OCI-LY1 (cell line): ENCODE data around the gene VWA1.

Experiments used
- H2AFZ ChIP-seq: fragments of 200-600 bp; sonication (generic), shearing (Covaris generic); 2 replicates; pipeline ENCODE4 v1.6.0; 2014; ENCODE audit warnings: antibody characterized with exemption, mild to moderate bottlenecking, low read length
- H3F3A ChIP-seq: fragments of 200-600 bp; sonication (generic), shearing (Covaris generic); 2 replicates; pipeline ENCODE4 v1.6.0; 2014; ENCODE audit warnings: mild to moderate bottlenecking, antibody characterized with exemption, low read length, moderate library complexity; ENCODE audit not compliant: insufficient read depth
- H3K27ac ChIP-seq: fragments of 200-600 bp; sonication (generic); 2 replicates; pipeline ENCODE4 v1.5.1; 2014; ENCODE audit warnings: low read length, mixed run types, mild to moderate bottlenecking, low read depth; ENCODE audit not compliant: poor library complexity, severe bottlenecking
- H3K27me3 ChIP-seq: fragments of 200-600 bp; sonication (generic); 2 replicates; pipeline ENCODE4 v1.6.0; 2014; ENCODE audit warnings: antibody characterized with exemption, mild to moderate bottlenecking, low read length, moderate library complexity; ENCODE audit not compliant: insufficient read depth
- H3K36me3 ChIP-seq: fragments of 200-600 bp; sonication (generic); 2 replicates; pipeline ENCODE4 v1.6.1; 2014; ENCODE audit warnings: mild to moderate bottlenecking, antibody characterized with exemption, low read length, moderate library complexity, mixed read lengths; ENCODE audit not compliant: insufficient read depth
- H3K4me1 ChIP-seq: fragments of 200-600 bp; sonication (generic); 2 replicates; pipeline ENCODE4 v1.5.1; 2014; ENCODE audit warnings: mild to moderate bottlenecking, low read length, moderate library complexity; ENCODE audit not compliant: insufficient read depth, severe bottlenecking
- H3K4me2 ChIP-seq: fragments of 200-600 bp; sonication (generic), shearing (Covaris generic); 2 replicates; pipeline ENCODE4 v1.6.1; 2014; ENCODE audit warnings: low read length
- H3K4me3 ChIP-seq: fragments of 200-600 bp; sonication (generic); 2 replicates; pipeline ENCODE4 v1.5.1; 2014; ENCODE audit warnings: low read length, low read depth, mild to moderate bottlenecking, mixed read lengths; ENCODE audit not compliant: poor library complexity, severe bottlenecking
- H3K79me2 ChIP-seq: fragments of 200-600 bp; shearing (Covaris generic); 2 replicates; pipeline ENCODE4 v1.6.1; 2016; ENCODE audit warnings: mixed run types, low read length, mixed read lengths; ENCODE audit not compliant: insufficient read depth
- H3K9ac ChIP-seq: fragments of 200-600 bp; sonication (generic), shearing (Covaris generic); 2 replicates; pipeline ENCODE4 v1.6.1; 2014; ENCODE audit warnings: mild to moderate bottlenecking, low read length, mixed read lengths
- H3K9me2 ChIP-seq: fragments of 200-600 bp; sonication (generic), shearing (Covaris generic); 2 replicates; pipeline ENCODE4 v1.6.1; 2014; ENCODE audit warnings: low read depth, mild to moderate bottlenecking, low read length, mixed read lengths
- H3K9me3 ChIP-seq: fragments of 200-600 bp; shearing (Covaris generic); 2 replicates; pipeline ENCODE4 v1.6.1; 2014; ENCODE audit warnings: low read length, mixed read lengths
- H4K20me1 ChIP-seq: fragments of 200-600 bp; sonication (generic), shearing (Covaris generic); 2 replicates; pipeline ENCODE4 v1.6.0; 2016; ENCODE audit warnings: mild to moderate bottlenecking, low read length; ENCODE audit not compliant: insufficient read depth
- CTCF ChIP-seq: fragments of 200-600 bp; sonication (generic), shearing (Covaris generic); IDR thresholded peaks from 2 replicates; pipeline ENCODE4 v1.5.1; 2017; ENCODE audit warnings: mild to moderate bottlenecking, antibody characterized with exemption, low read length, moderate library complexity, mixed read lengths
- EZH2 ChIP-seq: fragments of 200-600 bp; sonication (generic), shearing (Covaris generic); IDR thresholded peaks from 2 replicates; pipeline ENCODE4 v1.8.0; 2017; ENCODE audit warnings: borderline replicate concordance, mixed run types, mild to moderate bottlenecking, antibody characterized with exemption, low read length, moderate library complexity, mixed read lengths

Gene VWA1

GRCh38 chr1:1423245-1423597 lies 12.3 kb upstream of the VWA1 start:
- H4K20me1 ChIP-seq, result no peaks in the 10 kb centered on the region
- H3K9me2 ChIP-seq, result no peaks in the 10 kb centered on the region
- no peaks in the 10 kb centered on the region for H3K9me3 ChIP-seq
- no peaks in the 10 kb centered on the region for H3K79me2 ChIP-seq
- H3K36me3 ChIP-seq, result no peaks in the 10 kb centered on the region
- H3K4me1 ChIP-seq, result peaks cover 5% of the 10 kb centered on the region
- no peak overlapping the region for H2AFZ ChIP-seq
- no peaks in the 10 kb centered on the region for H3F3A ChIP-seq
- no peak overlapping the region for H3K4me3 ChIP-seq
- H3K27me3 ChIP-seq, result 0 out of 2 replicates have a peak, but pooled peaks cover 10% of the 10 kb centered on the region
- no peak overlapping the region for H3K27ac ChIP-seq
- no peak overlapping the region for H3K9ac ChIP-seq
- no peak overlapping the region for H3K4me2 ChIP-seq
- no peak for TF ChIP-seq CTCF
- no peak for TF ChIP-seq EZH2

- H3K27ac ChIP-seq, result no peak overlapping the region
- no peak overlapping the region for H3K4me2 ChIP-seq
- no peaks in the 10 kb centered on the region for H3K36me3 ChIP-seq
Observed at GRCh38 chr1:1424707-1425106, 10.8 kb upstream of the VWA1 start.

GRCh38 chr1:1425426-1425752 lies 10.1 kb upstream of the VWA1 start:
- Histone ChIP-seq H3K36me3 (no peaks in the 10 kb centered on the region), H3K9me2 (no peaks in the 10 kb centered on the region), H3K9ac (no peak overlapping the region), H3K9me3 (no peaks in the 10 kb centered on the region), H3K4me3 (no peak overlapping the region), H3K4me1 (peaks cover 5% of the 10 kb centered on the region), H3K27me3 (0 out of 2 replicates have a peak, but pooled peaks cover 10% of the 10 kb centered on the region), H3F3A (no peaks in the 10 kb centered on the region), H3K79me2 (no peaks in the 10 kb centered on the region), H4K20me1 (no peaks in the 10 kb centered on the region), H3K4me2 (no peak overlapping the region), H3K27ac (no peak overlapping the region), H2AFZ (no peak overlapping the region)
- no peak for TF ChIP-seq CTCF
- TF ChIP-seq EZH2, result no peak

More at GRCh38 chr1:1424707-1425106, 10.8 kb upstream of the VWA1 start:
- TF ChIP-seq EZH2 (no peak), CTCF (no peak)
- H3K4me1 ChIP-seq, result peaks cover 5% of the 10 kb centered on the region
- no peaks in the 10 kb centered on the region for H4K20me1 ChIP-seq
- no peak overlapping the region for H3K9ac ChIP-seq
- H3K79me2 ChIP-seq, result no peaks in the 10 kb centered on the region
- H3F3A ChIP-seq, result no peaks in the 10 kb centered on the region
- H3K27me3 ChIP-seq, result 0 out of 2 replicates have a peak, but pooled peaks cover 10% of the 10 kb centered on the region
- no peak overlapping the region for H3K4me3 ChIP-seq
- H2AFZ ChIP-seq, result no peak overlapping the region
- no peaks in the 10 kb centered on the region for H3K9me3 ChIP-seq
- H3K9me2 ChIP-seq, result no peaks in the 10 kb centered on the region
